ENCODE data around the gene ERC1. TPM values are rescaled to one million over a fixed set of nuclear protein-coding genes. Genes with fewer than 3 reads are reported as not detected.
"Not testable (repeated sequence)": the region's sequence is repeated elsewhere in the genome, so short reads cannot be mapped to it uniquely, and the experiment has no call there.

The ERC1 gene
- total RNA-seq, 2 donors from 2014 or later: 53.2 to 53.4 TPM

DNA sequence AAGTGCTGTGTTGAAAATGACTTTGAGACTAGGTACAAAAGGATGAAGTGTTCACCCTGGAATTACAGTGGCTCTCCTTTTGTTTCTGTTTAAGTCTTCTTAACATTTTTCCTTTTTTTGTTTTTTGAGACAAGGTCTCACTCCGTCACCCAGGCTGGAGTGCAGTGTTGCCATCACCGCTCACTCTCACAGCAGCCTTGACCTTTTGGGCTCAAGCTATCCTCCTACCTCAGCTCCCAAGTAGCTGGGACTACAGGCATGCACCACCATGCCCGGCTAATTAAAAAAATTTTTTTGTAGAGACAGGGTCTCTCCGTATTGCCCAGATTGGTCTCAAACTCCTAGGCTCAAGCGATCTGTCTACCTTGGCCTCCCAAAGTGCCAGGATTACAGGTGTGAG, 20.1 kb downstream of the ERC1 start:
- no peak for ATAC-seq
- intact Hi-C loops (cut with DNase I): no loop called here
- DNase-seq: no peak

DNA sequence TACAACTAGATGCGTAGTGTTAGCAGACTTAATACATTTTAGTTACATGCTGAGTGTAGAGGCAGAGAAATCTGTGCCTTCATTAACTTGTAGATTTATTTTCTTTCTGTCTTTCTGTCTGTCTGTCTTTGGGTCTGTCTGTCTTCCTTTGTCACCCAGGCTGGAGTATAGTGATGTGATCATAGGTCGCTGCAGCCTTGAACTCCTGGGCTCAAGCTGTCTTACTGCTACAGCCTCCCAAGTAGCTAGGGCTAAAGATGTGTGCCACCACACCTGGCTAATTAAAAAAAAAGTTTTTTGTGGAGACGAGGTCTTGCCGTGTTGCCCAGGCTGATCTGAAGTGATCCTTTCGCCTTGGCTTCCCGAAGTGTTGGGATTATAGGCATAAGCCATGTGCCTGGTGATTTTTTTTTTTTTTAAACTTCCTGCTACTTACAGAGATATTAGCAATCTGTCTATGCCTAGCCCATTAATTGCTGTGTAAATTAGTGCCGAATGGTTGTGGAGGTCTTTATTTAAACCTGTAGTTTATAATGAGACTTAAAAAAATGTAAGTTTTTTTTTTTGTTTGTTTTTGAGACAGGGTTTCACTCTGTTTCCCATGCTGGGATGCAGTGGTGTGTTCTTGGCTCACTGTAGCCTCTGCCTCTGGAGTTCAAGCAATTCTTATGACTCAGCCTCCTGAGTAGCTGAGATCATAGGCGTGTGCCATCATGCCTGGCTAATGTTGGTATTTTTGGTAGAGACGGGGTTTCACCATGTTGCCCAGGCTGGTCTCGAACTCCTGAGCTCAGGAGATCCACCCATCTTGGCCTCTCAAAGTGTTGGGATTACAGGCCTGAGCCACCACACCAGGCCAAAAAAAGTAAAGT, 22.8 kb downstream of the ERC1 start:
- ATAC-seq: peak in 1 of 2 donors; percentile 90
- intact Hi-C loops (cut with DNase I): no loop called here
- DNase-seq: no peak

GRCh38 chr12:1019283-1019682, 28.3 kb downstream of the ERC1 start:
- ATAC-seq: peak in 1 of 2 donors; percentile 40
- intact Hi-C loops (cut with DNase I): no loop called here
- no peak for DNase-seq

DNA sequence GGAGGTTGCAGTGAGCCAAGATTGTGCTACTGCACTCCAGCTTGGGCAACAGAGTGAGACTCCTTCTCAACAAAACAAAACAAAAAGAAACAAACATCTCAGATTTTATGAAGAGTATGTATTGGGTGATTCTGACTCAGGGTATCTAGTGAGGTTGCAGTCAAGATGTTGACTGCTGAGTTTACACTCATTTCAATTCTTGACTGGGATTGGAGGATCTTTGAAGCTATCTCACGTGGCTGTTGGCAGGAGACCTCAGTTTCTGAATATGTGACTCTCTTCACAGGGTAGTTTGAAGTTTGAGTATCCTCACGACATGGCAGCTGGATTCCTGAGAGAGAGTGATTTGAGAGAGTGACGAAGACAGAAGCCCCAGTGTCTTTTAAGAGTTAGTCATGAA, 29.4 kb downstream of the ERC1 start:
- DNase-seq: no peak
- no peak for ATAC-seq
- intact Hi-C loops (cut with DNase I): no loop called here

GRCh38 chr12:1022032-1022970, 31.3 kb downstream of the ERC1 start:
- no peak for DNase-seq
- no peak for ATAC-seq
- intact Hi-C loops (cut with DNase I): no loop called here

- DNase-seq (no peak), ATAC-seq (no peak)
- intact Hi-C loops (cut with DNase I): no loop called here
These were observed 39.8 kb downstream of the ERC1 start for GRCh38 chr12:1030779-1031178.

DNA sequence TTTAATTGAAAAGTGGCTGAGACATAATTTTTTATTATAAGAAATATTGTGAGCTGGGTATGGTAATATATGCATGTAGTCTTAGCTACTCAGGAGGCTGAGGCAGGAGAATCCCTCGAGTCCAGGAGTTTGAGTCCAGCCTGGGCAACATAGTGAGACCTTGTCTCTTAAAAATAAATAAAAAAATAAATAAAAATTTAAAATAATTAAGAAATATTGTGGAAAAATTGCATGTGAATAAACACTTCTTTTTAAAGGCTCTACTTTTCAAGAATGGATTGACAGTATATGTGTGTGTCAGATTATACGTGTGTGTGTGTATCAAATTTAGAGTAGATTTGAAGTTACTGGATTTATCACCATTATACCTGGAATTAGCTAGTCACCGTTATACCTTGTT, 43.2 kb downstream of the ERC1 start:
- no peak for ATAC-seq
- intact Hi-C loops (cut with DNase I): no loop called here
- DNase-seq: no peak

DNA sequence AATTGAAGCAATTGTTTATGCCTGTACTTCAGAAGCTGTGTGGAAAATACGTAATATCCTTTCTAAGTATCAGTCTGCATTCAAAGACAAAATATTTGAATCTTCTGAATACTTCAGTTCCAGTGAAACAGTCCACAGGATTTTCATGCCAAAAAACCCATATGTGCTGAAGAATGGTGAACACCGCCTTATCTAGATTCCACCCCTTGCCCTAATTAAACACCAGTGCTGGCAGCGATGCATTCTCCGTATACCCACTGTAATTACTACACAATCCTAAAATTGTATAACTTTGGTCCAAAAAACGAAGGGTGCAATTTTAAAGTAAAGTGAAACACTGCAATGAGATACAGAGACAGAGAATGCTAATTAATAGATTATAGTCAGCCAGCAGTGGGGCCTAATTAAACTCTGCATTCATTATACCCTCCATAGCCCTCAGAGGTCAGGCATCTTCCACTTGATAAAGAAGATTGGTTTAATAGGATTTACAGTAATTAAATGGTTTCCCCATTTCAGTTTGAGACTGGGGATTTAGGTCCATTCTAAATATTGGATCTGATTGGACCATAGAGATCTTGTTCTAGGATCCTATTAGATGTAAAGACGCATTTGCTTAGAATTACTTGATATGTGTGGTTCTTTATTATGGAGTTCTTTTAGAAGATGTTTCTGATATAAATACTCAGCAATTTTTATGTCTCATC, 43.9 kb downstream of the ERC1 start:
- ATAC-seq (no peak), DNase-seq (no peak)
- intact Hi-C loops (cut with DNase I): no loop called here

DNA sequence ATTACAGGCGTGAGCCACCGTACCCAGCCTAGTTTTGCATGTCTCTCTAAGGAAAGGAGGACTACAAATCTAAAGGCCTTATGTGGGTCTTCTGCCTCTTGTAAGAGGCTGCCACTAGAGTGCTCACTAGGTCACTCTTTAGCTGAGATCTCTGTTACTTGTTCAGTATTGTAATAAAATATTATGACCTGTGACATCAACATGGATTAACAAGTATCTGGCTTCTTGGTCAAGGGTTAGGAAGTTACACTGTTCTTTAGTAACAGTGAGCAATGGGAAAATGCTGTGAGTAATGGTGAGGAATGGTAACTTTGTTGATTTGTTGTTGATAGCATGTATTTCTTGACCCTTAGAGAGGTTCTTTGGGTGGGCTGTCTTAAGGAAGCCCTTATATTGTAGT, 50.5 kb downstream of the ERC1 start:
- no peak for ATAC-seq
- intact Hi-C loops (cut with DNase I): no loop called here

DNA sequence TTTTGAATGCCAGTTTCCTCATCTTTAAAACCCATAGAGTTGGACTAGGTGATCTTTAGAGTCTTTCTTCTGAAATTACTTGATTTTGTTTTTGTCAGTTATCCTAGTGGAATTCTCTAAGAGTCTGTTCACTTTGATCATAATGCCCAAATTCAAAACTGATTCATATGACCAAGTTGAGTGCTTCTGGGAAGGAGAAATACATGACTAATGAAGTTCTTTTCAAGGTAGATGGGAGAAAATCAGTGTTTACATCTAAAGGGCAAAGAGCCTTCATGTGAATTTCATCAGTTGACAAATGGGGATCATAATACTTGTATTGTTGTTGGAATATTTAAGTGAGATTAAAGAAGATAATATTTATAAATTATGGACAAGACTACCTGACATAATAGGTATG, 53.2 kb downstream of the ERC1 start:
- no peak for DNase-seq
- intact Hi-C loops (cut with DNase I): no loop called here
- ATAC-seq: no peak

More for the DNA sequence above, 50.5 kb downstream of the ERC1 start:
- no peak for DNase-seq

GRCh38 chr12:1044696-1045095, 53.7 kb downstream of the ERC1 start:
- intact Hi-C loops (cut with DNase I): no loop called here
- DNase-seq (no peak), ATAC-seq (no peak)

- intact Hi-C loops (cut with DNase I): no loop called here
- no peak for ATAC-seq
- no peak for DNase-seq
These were observed 55.7 kb downstream of the ERC1 start for GRCh38 chr12:1046727-1047126.

- DNase-seq (no peak), ATAC-seq (peak in 1 of 2 donors; percentile 30)
- intact Hi-C loops (cut with DNase I): no loop called here
These were observed 57.1 kb downstream of the ERC1 start for GRCh38 chr12:1047898-1048660.

DNA sequence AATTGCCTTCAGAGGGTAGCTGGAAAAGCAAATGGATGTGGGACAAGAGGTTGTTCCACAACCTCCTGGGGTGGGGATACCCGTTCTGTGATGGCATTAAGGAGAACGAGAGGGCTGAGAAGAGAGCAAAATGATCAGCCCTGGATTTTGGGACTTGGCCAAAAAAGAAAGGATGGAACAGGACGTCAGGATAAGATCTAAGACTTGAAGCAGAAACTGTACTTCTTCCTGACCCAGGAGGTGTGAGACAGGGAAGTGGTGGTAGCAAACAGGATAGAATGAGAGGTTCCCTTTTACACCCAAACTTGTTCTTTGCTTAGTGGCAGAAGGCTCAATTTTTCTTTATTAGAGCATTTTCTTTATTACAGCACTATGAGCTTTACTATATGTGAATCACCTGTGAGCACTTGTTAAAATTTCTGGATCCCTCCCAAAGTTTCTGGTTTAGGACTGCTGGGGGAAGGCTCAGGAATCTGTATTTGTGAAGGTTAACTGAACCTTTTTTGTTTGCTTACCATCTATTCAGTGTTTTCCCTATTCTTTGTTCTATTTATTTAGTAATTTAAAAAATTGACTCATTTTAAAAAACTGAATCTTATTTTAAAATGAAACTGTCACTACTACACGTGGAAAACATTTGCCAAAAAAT, 59.2 kb downstream of the ERC1 start:
- intact Hi-C loops (cut with DNase I): no loop called here
- ATAC-seq (no peak), DNase-seq (no peak)

GRCh38 chr12:1051672-1052071, 60.6 kb downstream of the ERC1 start:
- DNase-seq; ATAC-seq; intact Hi-C loops (cut with DNase I): not testable (repeated sequence)

- DNase-seq (no peak), ATAC-seq (no peak)
- intact Hi-C loops (cut with DNase I): no loop called here
These were observed 62.7 kb downstream of the ERC1 start for GRCh38 chr12:1053690-1054089.

GRCh38 chr12:1054117-1054870, 63.3 kb downstream of the ERC1 start:
- peak; percentile 70 to 78 for ATAC-seq

DNA sequence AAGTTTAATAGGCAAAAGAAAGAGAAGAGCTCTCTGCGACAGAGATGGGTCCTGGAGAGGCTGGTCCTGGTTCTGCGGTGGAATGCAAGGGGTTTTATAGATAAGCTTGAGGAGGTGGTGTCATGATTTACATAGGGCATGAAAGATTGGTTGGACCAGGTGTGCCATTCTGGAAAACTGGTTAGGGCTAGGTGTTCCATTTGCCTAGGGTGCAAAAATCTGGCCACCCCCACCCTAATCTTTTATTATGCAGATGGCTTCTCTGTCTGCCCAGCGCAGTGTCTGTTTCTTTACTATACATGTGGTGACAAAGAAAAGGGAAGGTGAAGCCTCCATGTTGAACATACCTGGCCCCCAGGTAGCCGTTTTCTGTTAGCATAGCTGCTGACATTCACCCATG, 65.4 kb downstream of the ERC1 start:
- ATAC-seq (no peak), DNase-seq (no peak)
- intact Hi-C loops (cut with DNase I): no loop called here

More at GRCh38 chr12:1054117-1054870, 63.3 kb downstream of the ERC1 start:
- intact Hi-C loops (cut with DNase I): no loop called here
- no peak for DNase-seq
